Measurements from ENCODE around the gene SATB1. TPM values are rescaled to one million over a fixed set of nuclear protein-coding genes. Genes with fewer than 3 reads are reported as not detected.

Gene SATB1
- total RNA-seq, 1 experiment from 2014 or later = 2.7 TPM

DNA sequence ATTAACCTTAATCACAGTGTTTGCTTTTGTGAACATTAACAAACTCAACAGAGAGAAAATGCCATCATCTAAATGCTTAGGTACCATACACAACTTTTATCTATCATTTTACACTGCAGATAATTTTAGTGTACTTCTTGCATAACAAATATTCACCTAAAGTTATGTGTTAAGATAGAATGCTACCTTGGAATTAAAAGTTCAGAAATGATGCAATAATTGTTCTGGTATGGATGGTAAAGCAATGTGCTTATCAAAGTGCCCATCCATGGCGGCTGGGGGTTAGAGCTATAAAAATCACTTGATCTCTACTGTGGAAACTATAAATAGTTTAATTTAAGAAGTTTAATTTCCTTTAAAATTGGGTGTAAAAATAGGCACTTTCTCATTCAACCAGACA, 28.7 kb downstream of the SATB1 start (continued):
- no peak for TF ChIP-seq TCF7L2 (IDR thresholded peaks at IDR 0.05; ENCODE audit: borderline replicate concordance, extremely low read depth, insufficient read depth, insufficient read length)
- no peak for TF ChIP-seq EGR1 (IDR thresholded peaks at IDR 0.05; ENCODE audit: low read depth)
- no peak for TF ChIP-seq SP1 (IDR thresholded peaks at IDR 0.05; ENCODE audit: low read depth)

DNA sequence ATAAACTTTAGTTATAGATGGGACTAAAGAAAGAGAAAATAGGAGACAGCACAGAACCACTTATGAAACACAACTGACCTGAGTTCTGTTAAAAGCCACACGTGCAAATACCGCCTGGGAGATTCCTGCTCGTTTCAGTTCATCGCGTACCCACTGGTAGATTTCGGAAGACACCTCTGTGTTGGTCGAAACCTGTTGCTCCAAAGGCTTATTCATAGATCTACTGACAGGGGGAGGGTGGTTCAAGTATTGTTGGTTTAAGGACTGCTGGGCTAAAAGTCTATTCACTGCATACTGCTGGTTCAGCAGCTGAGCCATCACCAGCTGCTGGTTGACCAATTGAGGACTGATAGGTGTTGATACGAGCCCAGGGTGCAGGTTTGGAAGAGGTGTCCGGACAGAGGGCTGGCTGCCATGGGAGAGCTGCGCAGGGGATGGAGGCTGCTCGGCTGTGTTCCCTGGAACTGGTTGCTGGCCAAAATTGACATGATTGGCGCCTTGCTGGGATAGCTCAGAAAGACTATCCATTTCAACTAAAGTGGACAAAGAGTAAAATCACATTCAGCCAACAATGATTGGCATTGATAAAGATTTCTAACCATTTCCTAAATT, 30.6 kb downstream of the SATB1 start:
- BruUV-seq (replicated peaks) = no TSS peak
- no peaks in the 10 kb centered on the region for H3K9me3 ChIP-seq (ENCODE audit: control insufficient read depth in 1 of 2, insufficient read depth in 1 of 2, low read depth in 1 of 2, low read length in 2 of 2)

More for the DNA sequence above, 30.6 kb downstream of the SATB1 start:
- Histone ChIP-seq H3K27ac (ENCODE audit: low read depth, low read length) (no peak overlapping the region), H3K4me3 (replicated peaks in 1 of 2; ENCODE audit: low read depth in 1 of 2, low read length in 2 of 2) (no peak overlapping the region), H3K9ac (ENCODE audit: low read length) (no peak overlapping the region), H3K36me3 (ENCODE audit: control insufficient read depth in 1 of 2, insufficient read depth in 2 of 2, low read length in 2 of 2) (no peaks in the 10 kb centered on the region), H4K20me1 (ENCODE audit: insufficient read depth) (no peaks in the 10 kb centered on the region), H3K9me2 (ENCODE audit: insufficient read depth) (no peaks in the 10 kb centered on the region), H3K79me2 (ENCODE audit: insufficient read depth, low read length) (no peaks in the 10 kb centered on the region), H3K4me2 (ENCODE audit: low read length) (no peak overlapping the region), H3K4me1 (ENCODE audit: control insufficient read depth in 1 of 2, insufficient read depth in 2 of 2, low read length in 2 of 2) (no peaks in the 10 kb centered on the region), H2AFZ (ENCODE audit: low read depth, low read length, poor library complexity, severe bottlenecking) (no peak overlapping the region), H3K27me3 (ENCODE audit: insufficient read depth, low read length) (no peaks in the 10 kb centered on the region)
- no peak for DNase-seq (ENCODE audit: low read depth, low spot score)
- RAD21 ChIA-PET (ENCODE audit: low non-redundant PET in 1 of 2, low total read pairs in 2 of 2, uncharacterized antibody in 2 of 2, unreplicated experiment in 2 of 2) = no interaction called here
- no peak for TF ChIP-seq ZBTB33 (IDR thresholded peaks at IDR 0.05; ENCODE audit: extremely low read depth, insufficient replicate concordance, low read length)
- no peak for TF ChIP-seq TCF7L2 (IDR thresholded peaks at IDR 0.05; ENCODE audit: borderline replicate concordance, extremely low read depth, insufficient read depth, insufficient read length)
- POLR2A ChIA-PET = no interaction called here
- CTCF ChIA-PET = interaction anchor here (0.7 kb wide), 1 partner anchor 8 kb away, joined by 4 read pairs; no protein-coding TSS in a partner anchor
- no peak for ATAC-seq
- intact Hi-C loops (cut with micrococcal nuclease) = no loop called here
